Thyroid gland (tissue), 4 donors: ENCODE measurements around the gene ARL2.

Source experiments
- CTCF ChIP-seq, 6 experiments: fragments of 200-600 bp in 3 of 6; fragments of 450-650 bp in 3 of 6; sonication (generic) in 3 of 6; IDR thresholded peaks; one replicate each; pipeline ENCODE4 v1.5.1; 2016 to 2019; ENCODE audit warnings: antibody characterized with exemption in 6 of 6, mild to moderate bottlenecking in 2 of 6, inconsistent platforms in 1 of 6, moderate library complexity in 1 of 6
- POLR2A ChIP-seq, 2 donors: fragments of 450-650 bp; IDR thresholded peaks; one replicate each; pipeline ENCODE4 v1.6.1; 2017; ENCODE audit warnings: antibody characterized with exemption in 2 of 2, mild to moderate bottlenecking in 2 of 2, moderate library complexity in 1 of 2

- no peak for TF ChIP-seq CTCF (IDR thresholded peaks at IDR 0.05)
- TF ChIP-seq POLR2A (IDR thresholded peaks at IDR 0.05) = no peak
Measured at GRCh38 chr11:65021509-65021908, 7.5 kb downstream of the ARL2 start.
